Thyroid gland (tissue), 4 donors: Measurements from ENCODE around the gene BRINP1.

Experiments
- POLR2A ChIP-seq, 2 donors: fragments of 450-650 bp; IDR thresholded peaks; one replicate each; pipeline ENCODE4 v1.6.1; 2017; ENCODE audit warnings: antibody characterized with exemption in 2 of 2, mild to moderate bottlenecking in 2 of 2, moderate library complexity in 1 of 2
- TF ChIP-seq, protein P1 (sequence below), 6 experiments: fragments of 200-600 bp in 3 of 6; fragments of 450-650 bp in 3 of 6; sonication (generic) in 3 of 6; IDR thresholded peaks; one replicate each; pipeline ENCODE4 v1.5.1; 2016 to 2019; ENCODE audit warnings: antibody characterized with exemption in 6 of 6, mild to moderate bottlenecking in 2 of 6, inconsistent platforms in 1 of 6, moderate library complexity in 1 of 6

DNA sequence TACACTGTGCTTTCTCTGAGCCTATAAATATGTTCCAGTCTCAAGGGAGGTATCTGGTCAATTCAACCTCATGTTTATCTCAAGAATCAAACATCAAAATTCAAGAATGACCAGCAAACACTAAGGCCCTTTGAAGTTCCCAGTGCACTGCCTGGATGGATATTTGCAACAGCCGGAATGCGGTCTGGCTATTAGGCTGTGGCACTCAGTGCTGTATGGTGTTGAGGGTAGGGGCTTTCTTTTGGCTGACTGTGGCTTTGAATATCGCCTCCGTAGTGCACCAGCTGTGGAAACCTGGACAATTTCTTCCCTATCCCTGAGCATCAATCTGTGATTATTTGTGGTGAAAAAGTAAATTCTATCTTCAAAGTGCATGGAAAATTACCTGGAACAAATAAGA, 220.4 kb downstream of the BRINP1 start:
- TF ChIP-seq, protein P1, sequence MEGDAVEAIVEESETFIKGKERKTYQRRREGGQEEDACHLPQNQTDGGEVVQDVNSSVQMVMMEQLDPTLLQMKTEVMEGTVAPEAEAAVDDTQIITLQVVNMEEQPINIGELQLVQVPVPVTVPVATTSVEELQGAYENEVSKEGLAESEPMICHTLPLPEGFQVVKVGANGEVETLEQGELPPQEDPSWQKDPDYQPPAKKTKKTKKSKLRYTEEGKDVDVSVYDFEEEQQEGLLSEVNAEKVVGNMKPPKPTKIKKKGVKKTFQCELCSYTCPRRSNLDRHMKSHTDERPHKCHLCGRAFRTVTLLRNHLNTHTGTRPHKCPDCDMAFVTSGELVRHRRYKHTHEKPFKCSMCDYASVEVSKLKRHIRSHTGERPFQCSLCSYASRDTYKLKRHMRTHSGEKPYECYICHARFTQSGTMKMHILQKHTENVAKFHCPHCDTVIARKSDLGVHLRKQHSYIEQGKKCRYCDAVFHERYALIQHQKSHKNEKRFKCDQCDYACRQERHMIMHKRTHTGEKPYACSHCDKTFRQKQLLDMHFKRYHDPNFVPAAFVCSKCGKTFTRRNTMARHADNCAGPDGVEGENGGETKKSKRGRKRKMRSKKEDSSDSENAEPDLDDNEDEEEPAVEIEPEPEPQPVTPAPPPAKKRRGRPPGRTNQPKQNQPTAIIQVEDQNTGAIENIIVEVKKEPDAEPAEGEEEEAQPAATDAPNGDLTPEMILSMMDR (IDR thresholded peaks at IDR 0.05): no peak
- TF ChIP-seq POLR2A (IDR thresholded peaks at IDR 0.05): no peak
